Measurements from ENCODE around the gene CTIF.
"Not testable (repeated sequence)": the region's sequence is repeated elsewhere in the genome, so short reads cannot be mapped to it uniquely, and the experiment has no call there.

The CTIF gene

DNA sequence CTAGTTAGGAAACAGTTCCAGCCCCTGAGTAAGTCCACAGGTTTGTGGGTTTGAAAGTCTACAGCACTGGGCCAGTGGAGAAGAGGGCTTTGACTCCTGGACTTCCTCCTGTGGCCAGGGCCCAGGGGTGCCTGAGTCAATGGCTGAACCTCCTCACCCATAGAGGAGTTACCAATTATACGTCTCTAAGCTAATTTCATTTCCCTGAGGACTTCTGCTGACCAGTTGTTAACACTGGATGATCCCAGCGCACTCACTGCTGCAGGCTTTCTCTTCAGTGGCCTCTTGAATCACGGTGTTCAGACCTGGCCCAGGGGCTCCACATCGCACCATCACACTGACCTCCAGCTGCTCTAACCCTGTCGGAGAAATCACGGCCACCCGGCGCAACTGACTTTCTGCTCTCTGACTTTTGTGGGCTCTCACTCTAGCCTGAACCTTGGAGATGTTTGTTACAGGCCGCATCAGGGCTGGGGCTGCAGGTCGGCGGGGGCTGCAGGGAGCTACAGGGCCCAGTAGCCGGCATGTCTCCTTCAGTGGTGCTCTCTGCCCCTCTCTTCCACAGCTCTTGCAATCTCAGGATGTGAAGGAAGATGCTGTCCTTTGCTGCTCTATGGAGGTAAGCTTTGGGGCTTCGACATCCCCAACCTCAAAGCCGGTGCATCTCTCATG is 318.3 kb downstream of the CTIF start:
- DNase-seq, result no peak

GRCh38 chr18:48858676-48859075 is 319.8 kb downstream of the CTIF start:
- DNase-seq, result no peak

GRCh38 chr18:48859311-48860268 is 320.8 kb downstream of the CTIF start:
- DNase-seq, result no peak

- peak; percentile 53 for DNase-seq
These were observed 321.7 kb downstream of the CTIF start for GRCh38 chr18:48860269-48861180.

DNA sequence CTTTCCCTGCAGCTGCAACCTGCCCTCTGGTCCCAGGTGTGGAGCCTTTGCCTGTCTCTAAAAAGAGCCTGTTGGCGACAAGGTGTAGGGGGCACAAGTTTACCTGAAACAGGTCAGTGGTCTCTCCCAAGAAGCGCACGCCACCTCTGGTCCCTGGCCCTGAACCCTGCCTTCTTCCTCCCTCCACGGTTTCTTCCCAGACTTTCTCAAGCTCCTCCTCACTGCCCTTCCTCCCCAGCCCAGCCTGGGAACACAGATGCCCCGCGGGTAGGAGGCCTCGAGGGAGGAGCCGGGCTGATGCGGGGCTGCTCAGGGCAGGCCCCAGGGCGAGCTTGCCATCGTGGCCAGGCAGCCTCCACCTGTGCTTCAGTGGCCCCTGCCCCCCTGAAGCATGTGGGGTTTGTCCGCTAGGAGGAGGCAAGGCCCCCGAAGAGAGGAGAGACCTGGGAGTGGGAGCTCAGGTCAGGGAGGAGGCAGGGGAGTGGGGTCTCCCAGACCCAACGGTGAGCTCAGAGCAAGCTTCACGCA is 322.4 kb downstream of the CTIF start:
- DNase-seq, result no peak

GRCh38 chr18:48862132-48862531 is 323.3 kb downstream of the CTIF start:
- peak; percentile 37 for DNase-seq

DNA sequence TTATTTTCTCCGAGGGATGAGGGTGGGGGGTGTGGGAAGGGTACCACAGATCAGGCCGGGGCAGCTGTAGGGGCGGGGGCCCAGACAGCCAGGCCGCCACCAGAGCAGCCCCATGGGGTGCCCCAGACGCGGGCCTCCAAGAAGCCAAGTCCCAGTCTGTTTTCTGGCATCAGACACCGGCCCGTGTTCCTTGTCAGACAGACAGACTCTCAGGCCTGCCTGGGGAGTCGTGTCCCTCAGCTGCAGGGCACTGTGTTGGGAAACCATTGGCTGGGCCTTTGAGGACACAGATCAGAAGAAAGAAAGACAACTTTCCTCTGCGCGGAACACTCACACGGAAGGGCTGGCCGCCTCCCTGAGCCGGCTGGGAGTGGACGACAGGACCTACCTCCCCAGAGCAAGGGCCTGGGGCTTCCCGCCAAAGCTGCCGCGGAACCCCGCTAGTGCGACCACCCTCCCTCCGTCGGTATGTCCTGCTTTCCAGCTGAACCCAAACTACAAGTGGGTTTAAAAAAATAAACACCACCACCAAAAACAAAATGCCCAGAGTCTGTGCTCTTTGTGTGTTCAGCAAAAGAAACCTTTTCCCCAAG is 323.9 kb downstream of the CTIF start:
- no peak for DNase-seq

DNA sequence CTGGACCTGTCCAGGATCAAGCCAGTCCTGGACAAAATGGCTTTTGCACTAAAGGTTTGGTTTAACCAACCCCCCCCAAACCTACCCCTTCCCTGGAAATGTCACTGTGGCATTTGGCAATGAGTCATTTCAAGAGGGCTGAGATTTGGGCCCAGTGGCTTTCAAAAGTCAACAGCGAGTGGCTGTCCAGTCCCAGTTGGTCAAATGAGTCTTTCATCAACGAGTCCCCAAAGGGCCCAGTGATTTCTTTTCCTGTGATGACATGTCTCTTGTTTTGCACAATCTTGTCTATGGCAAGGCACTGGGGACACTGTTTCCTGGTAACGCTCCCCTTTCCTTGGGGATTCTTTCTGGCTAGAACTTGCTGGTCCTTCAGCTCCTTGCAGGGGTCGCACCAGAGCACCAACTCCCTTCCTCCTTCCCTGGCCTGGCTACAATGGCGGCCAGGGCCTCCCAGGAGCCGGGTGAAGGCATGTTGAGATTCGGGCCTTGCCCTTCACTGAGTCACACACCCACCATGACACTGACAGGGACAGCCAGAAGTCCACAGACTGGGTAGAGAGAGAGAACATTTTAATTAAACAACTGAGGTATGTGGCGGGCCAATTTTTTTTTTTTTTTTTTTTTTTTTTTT is 324.7 kb downstream of the CTIF start:
- no peak for DNase-seq

- no peak for DNase-seq
These were observed 326.0 kb downstream of the CTIF start for GRCh38 chr18:48864876-48865275.

- DNase-seq, result peak; percentile 69
These were observed 327.4 kb downstream of the CTIF start for GRCh38 chr18:48866028-48866733.

DNA sequence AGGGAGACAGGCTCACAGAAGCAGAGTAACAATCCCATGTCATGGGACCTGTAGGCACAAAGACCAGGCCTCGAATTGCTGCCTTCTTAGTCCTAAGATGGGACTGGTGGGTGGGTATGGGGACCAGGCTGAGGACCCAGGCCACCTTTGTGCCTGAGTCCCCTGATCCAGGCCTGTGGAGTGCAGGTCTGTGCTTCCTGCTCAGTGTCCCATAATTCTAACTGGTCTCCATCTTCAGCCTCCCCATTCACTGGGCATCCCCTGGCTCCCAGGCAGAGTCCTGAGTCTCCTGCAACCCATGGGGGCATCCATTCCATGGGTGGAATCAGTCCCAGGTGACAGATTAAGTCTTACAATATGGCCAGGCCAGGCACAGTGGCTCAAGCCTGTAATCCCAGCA is 328.0 kb downstream of the CTIF start:
- no peak for DNase-seq

DNA sequence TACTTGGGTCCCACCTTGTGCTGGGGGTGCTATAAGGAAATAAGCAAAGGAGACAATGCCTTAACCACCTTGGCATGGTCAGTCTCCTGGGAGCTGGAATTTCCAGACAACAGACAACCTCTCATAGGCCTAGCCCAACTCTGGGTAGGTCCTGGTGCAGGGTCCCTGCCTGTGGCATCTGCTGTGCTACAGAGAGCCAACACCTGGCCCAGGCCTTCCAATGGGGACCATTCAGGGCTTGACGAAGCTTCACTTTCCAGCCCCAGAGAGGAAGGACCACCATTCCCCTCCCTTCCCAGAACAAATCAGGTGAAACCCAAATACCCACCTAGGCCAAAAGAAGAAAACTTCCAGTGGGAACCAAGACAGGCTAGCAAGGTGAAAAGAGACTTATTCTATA is 329.1 kb downstream of the CTIF start:
- DNase-seq, result no peak

- no peak for DNase-seq
These were observed 329.9 kb downstream of the CTIF start for GRCh38 chr18:48868468-48869466.

- DNase-seq, result no peak
These were observed 330.8 kb downstream of the CTIF start for GRCh38 chr18:48869591-48869990.

DNA sequence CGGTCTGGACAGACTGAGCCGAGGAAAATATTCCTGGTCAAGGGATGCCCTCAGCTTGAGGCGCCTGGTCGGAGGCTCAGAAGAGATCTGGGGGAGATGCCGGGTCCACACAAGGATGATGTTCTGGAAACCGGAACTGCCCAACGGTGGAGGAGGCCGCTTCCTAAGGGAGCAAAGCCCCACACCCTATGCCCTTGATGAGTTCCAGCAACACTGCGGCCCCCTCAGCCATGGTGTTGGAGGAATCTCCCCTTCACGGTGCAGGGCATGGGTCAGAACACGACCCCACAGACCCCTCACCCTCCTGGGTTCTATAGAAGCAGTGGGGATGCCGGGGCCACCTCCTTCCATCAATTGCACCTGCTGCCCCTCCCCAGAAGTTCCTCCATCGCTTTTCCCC is 332.1 kb downstream of the CTIF start:
- DNase-seq, result not testable (repeated sequence)

- no peak for DNase-seq
These were observed 332.7 kb downstream of the CTIF start for GRCh38 chr18:48871391-48872166.

GRCh38 chr18:48872234-48873145 is 333.7 kb downstream of the CTIF start:
- DNase-seq, result peak; percentile 60

- no peak for DNase-seq
These were observed 335.4 kb downstream of the CTIF start for GRCh38 chr18:48874233-48874632.

All from fibroblast of skin of abdomen (primary cell).